Trophoblast cell (in vitro differentiated cells and primary cell): ENCODE data around the gene TPPP.
A peak's percentile ranks its signal among the peaks of the same experiment; 100 is the strongest.

Experiments
- DNase-seq, 2 donors: peaks; one replicate each; pipeline ENCODE4 v3.0.0-alpha.2; 2016
- H2AFZ ChIP-seq: 2 replicates; pipeline ENCODE4 v1.6.1; 2013; ENCODE audit warnings: low read length, moderate library complexity, mild to moderate bottlenecking; ENCODE audit not compliant: insufficient read depth, poor library complexity
- H2AK5ac ChIP-seq: 2 replicates; pipeline ENCODE4 v1.6.1; 2013; ENCODE audit warnings: mild to moderate bottlenecking, low read length
- H2BK120ac ChIP-seq: 2 replicates; pipeline ENCODE4 v1.6.1; 2013; ENCODE audit warnings: low read length, mild to moderate bottlenecking, moderate library complexity; ENCODE audit not compliant: insufficient read depth, poor library complexity
- H2BK12ac ChIP-seq: 2 replicates; pipeline ENCODE4 v1.6.1; 2013; ENCODE audit warnings: mild to moderate bottlenecking, low read length, moderate library complexity
- H2BK5ac ChIP-seq: 2 replicates; pipeline ENCODE4 v1.6.1; 2013; ENCODE audit warnings: low read length, low read depth, moderate library complexity, mild to moderate bottlenecking; ENCODE audit not compliant: poor library complexity
- H3K14ac ChIP-seq: 2 replicates; pipeline ENCODE4 v1.6.1; 2013; ENCODE audit warnings: mild to moderate bottlenecking, low read length
- H3K18ac ChIP-seq: 2 replicates; pipeline ENCODE4 v1.6.1; 2013; ENCODE audit warnings: mild to moderate bottlenecking, low read length
- H3K23ac ChIP-seq: 2 replicates; pipeline ENCODE4 v1.6.1; 2013; ENCODE audit warnings: low read length
- H3K27ac ChIP-seq: 2 replicates; pipeline ENCODE4 v1.5.1; 2013; ENCODE audit warnings: low read depth, mild to moderate bottlenecking, inconsistent platforms, low read length, moderate library complexity
- H3K27me3 ChIP-seq: 2 replicates; pipeline ENCODE4 v1.6.1; 2013; ENCODE audit warnings: inconsistent platforms, mild to moderate bottlenecking, low read length, moderate library complexity; ENCODE audit not compliant: insufficient read depth
- H3K36me3 ChIP-seq, 2 experiments: 1 replicate in 1 of 2; 2 replicates in 1 of 2; pipeline ENCODE4 v1.6.1; 2013; ENCODE audit warnings: low read length in 2 of 2, mild to moderate bottlenecking in 2 of 2, moderate library complexity in 1 of 2; ENCODE audit not compliant: insufficient read depth in 2 of 2, control insufficient read depth in 1 of 2
- H3K4ac ChIP-seq: 2 replicates; pipeline ENCODE4 v1.6.1; 2013; ENCODE audit warnings: low read depth, mild to moderate bottlenecking, low read length, moderate library complexity
- H3K4me1 ChIP-seq, 2 experiments: 1 replicate in 1 of 2; 2 replicates in 1 of 2; pipeline ENCODE4 v1.6.1; 2013; ENCODE audit warnings: low read length in 2 of 2, mild to moderate bottlenecking in 2 of 2, moderate library complexity in 1 of 2; ENCODE audit not compliant: insufficient read depth in 2 of 2, control insufficient read depth in 1 of 2
- H3K4me2 ChIP-seq: 2 replicates; pipeline ENCODE4 v1.6.1; 2013; ENCODE audit warnings: inconsistent platforms, mild to moderate bottlenecking, low read length, moderate library complexity
- H3K4me3 ChIP-seq: 2 replicates; pipeline ENCODE4 v1.5.1; 2013; ENCODE audit warnings: mild to moderate bottlenecking, low read depth, low read length, inconsistent platforms
- H3K79me1 ChIP-seq: one replicate; pipeline ENCODE4 v1.6.1; 2013; ENCODE audit warnings: low read length
- H3K79me2 ChIP-seq: 2 replicates; pipeline ENCODE4 v1.6.1; 2013; ENCODE audit warnings: low read length, mild to moderate bottlenecking; ENCODE audit not compliant: control insufficient read depth, insufficient read depth, poor library complexity
- H3K9ac ChIP-seq: 2 replicates; pipeline ENCODE4 v1.6.1; 2013; ENCODE audit warnings: mild to moderate bottlenecking, low read length
- H3K9me3 ChIP-seq: 2 replicates; pipeline ENCODE4 v1.6.1; 2013; ENCODE audit warnings: low read depth, mild to moderate bottlenecking, control low read depth, inconsistent platforms, low read length; ENCODE audit not compliant: insufficient read depth
- H4K12ac ChIP-seq: 2 replicates; pipeline ENCODE4 v1.6.1; 2013; ENCODE audit warnings: low read depth, mild to moderate bottlenecking, low read length, moderate library complexity
- H4K8ac ChIP-seq: 2 replicates; pipeline ENCODE4 v1.6.1; 2013; ENCODE audit warnings: low read depth, mild to moderate bottlenecking, low read length, moderate library complexity
- H4K91ac ChIP-seq: one replicate; pipeline ENCODE4 v1.6.1; 2013; ENCODE audit warnings: low read depth, mild to moderate bottlenecking, low read length, moderate library complexity
- WGBS: extraction: QIAGEN DNeasy Blood & Tissue Kit; methylation state at CpG from one replicate; pipeline ENCODE4 v1.1.7; 2013; ENCODE audit warnings: missing lambda C conversion rate; ENCODE audit not compliant: insufficient read length, insufficient coverage; ENCODE audit errors: extremely low coverage; 5-methylcytosine and 5-hydroxymethylcytosine counted together

The TPPP gene

DNA sequence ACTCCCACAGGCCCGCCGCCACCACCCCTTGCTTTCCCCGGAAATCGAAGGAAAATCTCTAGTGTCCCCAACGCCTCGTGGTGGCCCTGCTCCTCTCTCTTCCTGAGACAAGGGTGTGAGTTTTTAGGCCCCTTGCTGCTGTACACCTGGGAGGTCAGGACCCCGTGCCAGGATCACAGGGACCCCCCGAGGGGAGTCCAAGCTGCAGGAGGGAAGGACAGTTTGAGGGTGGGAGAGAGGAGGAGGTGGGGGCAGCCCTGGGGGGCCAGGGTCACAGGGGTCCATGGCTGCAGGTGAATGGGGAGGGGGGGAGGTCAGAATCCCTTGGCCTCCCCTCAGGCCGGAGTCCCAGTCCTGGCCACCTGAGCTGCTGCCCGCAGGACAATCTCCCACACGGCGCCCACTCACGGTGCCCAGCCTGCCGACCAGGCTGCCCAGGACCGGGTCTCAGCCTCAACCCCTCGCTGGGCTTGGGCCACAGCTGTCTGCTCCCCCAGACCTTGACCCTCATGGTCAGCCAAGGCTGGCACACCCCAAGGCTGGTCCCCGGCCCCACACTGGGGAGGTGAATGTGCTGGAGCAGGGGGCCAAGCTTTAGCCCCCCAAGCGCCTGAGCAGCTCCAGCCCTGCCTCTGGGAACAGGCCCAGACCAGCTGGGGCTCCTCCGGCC, 19.9 kb downstream of the TPPP start:
- Histone ChIP-seq H2BK5ac (no peak overlapping the region), H4K8ac (no peak overlapping the region), H2AK5ac (no peak overlapping the region), H3K4ac (no peak overlapping the region), H3K27ac (no peak overlapping the region), H3K4me1 (peaks cover 3 to 21% of the 10 kb centered on the region in 2 experiments), H3K18ac (no peak overlapping the region), H3K79me1 (no peaks in the 10 kb centered on the region), H3K9me3 (peaks cover 3% of the 10 kb centered on the region), H3K23ac (no peak overlapping the region), H3K36me3 (peaks cover 4% of the 10 kb centered on the region in 2 experiments), H3K4me3 (no peak overlapping the region), H4K12ac (no peak overlapping the region), H2BK12ac (no peak overlapping the region), H3K9ac (no peak overlapping the region), H3K27me3 (no peaks in the 10 kb centered on the region), H3K79me2 (no peaks in the 10 kb centered on the region), H3K14ac (no peak overlapping the region), H2BK120ac (no peak overlapping the region), H4K91ac (no peak overlapping the region), H3K4me2 (peak overlapping the region; percentile 42), H2AFZ (no peak overlapping the region)
- WGBS = no CpG with 5 or more reads among the region's 19 CpGs
- DNase-seq = no peak

DNA sequence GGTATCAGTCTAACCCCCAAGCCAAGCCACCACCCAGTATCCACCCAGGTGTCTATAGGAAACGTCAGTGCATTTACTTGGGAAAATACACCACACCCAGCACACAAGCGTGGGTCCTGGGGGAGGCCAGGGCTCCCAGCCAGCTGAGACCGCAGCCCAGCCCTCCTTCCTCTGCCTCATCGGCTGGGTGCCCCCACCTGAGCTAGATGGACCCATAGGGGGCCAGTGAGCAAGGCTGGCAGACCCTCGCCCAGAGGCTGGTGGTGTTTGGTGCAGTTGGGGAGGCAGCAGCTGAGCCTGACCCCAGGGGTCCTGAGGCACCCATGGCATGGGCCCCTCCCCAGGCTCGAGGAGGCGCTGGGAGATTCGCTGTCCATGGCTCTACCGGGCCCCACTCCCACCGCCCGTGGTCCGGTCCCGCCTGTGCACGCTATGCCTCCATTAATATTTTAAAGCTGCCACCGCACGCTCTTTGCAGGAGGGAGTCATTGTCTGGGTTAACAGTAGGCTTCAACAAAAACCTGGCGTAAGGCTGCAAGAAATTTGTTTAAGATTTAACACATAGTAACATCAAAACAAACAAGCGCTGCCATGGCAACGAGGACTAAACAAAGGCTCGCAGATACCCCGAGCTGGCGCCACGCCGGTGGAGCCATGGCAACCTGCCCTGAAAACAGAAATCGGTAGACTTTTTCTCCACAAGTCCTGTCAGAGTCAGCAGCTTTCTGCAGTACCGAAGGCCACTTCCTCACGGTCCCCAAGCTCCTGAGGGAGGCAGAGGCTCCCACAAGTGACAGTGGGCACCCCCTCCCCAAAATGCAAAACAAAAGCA, 20.6 kb downstream of the TPPP start:
- H3K9ac ChIP-seq = no peak overlapping the region
- H4K91ac ChIP-seq = no peak overlapping the region
- H3K27me3 ChIP-seq = no peaks in the 10 kb centered on the region
- peak; percentile 98 to 100 for DNase-seq
- H2BK12ac ChIP-seq = no peak overlapping the region
- no peaks in the 10 kb centered on the region for H3K79me2 ChIP-seq
- H4K12ac ChIP-seq = no peak overlapping the region
- H3K14ac ChIP-seq = no peak overlapping the region
- H3K4ac ChIP-seq = no peak overlapping the region
- no peak overlapping the region for H3K4me3 ChIP-seq
- peak overlapping the region; percentile 10 for H2BK120ac ChIP-seq
- H3K23ac ChIP-seq = no peak overlapping the region
- H2AK5ac ChIP-seq = no peak overlapping the region
- no peak overlapping the region for H3K18ac ChIP-seq
- peaks cover 3% of the 10 kb centered on the region for H3K9me3 ChIP-seq
- peak overlapping the region; percentile 42 for H3K4me2 ChIP-seq
- H3K4me1 ChIP-seq = peaks cover 3 to 21% of the 10 kb centered on the region in 2 experiments
- H2AFZ ChIP-seq = no peak overlapping the region
- H3K79me1 ChIP-seq = no peaks in the 10 kb centered on the region
- H2BK5ac ChIP-seq = no peak overlapping the region
- WGBS = no CpG with 5 or more reads among the region's 27 CpGs
- no peak overlapping the region for H4K8ac ChIP-seq
- no peak overlapping the region for H3K27ac ChIP-seq
- peaks cover 4 to 6% of the 10 kb centered on the region in 2 experiments for H3K36me3 ChIP-seq

DNA sequence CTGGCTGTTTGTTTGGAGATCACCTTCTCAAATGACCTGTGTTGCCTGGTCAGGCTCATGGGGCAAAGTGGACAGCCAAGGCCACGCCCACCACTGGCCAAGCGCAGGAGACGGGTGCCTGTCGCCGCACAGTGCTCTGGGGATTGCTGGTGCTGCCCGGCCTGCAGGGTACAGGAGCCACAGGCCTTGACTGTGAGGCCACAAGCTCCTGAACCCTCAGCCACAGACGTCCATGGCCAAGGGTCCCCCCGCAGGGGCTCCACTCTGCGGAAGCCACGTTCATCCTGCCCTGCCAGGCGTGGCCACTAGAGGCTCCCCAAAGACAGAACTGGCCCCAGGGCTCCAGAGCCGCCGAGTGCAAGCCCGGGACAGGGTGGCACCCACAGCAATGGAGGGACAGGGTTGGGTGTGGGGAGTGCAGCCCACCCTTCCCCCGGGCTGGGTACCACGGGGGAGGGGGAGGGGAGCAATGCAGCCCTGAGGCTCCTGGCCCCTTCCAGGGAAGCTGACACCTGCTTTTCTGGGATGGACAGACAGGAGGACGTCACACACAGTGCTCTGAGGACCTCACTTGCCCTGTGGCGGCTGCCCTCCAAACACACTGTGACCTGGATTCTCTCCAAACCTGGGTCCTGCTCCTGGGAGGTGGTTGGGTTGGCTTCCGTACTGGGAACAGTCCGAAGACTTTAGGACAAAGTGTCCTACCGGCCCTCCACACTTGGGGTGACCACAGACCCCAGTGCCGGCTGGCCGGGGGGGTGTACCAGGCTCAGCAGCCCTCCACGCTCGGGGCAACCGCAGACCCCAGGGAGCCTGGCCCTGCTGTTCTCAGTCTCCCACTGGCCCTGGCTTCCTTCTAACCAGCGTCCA, 21.5 kb downstream of the TPPP start:
- Histone ChIP-seq H2BK12ac (no peak overlapping the region), H3K18ac (no peak overlapping the region), H3K9ac (no peak overlapping the region), H4K8ac (no peak overlapping the region), H3K27me3 (no peaks in the 10 kb centered on the region), H2BK120ac (no peak overlapping the region), H3K79me1 (no peaks in the 10 kb centered on the region), H3K79me2 (no peaks in the 10 kb centered on the region), H3K9me3 (peaks cover 1% of the 10 kb centered on the region), H3K4me2 (peak overlapping the region; percentile 39), H3K4me3 (no peak overlapping the region), H3K36me3 (peaks cover 7 to 10% of the 10 kb centered on the region in 2 experiments), H4K91ac (no peak overlapping the region), H4K12ac (no peak overlapping the region), H3K4ac (no peak overlapping the region), H3K23ac (no peak overlapping the region), H2BK5ac (no peak overlapping the region), H2AK5ac (no peak overlapping the region), H3K4me1 (peaks cover 3 to 21% of the 10 kb centered on the region in 2 experiments), H2AFZ (no peak overlapping the region), H3K27ac (no peak overlapping the region), H3K14ac (no peak overlapping the region)
- WGBS = no CpG with 5 or more reads among the region's 27 CpGs
- peak; percentile 68 to 78 for DNase-seq
